Neural cell (in vitro differentiated cells): Measurements from ENCODE around the gene SRF.

Experiments used
- CTCF ChIP-seq: fragments of 450-650 bp; IDR thresholded peaks from 2 replicates; pipeline ENCODE4 v1.5.1; 2014; ENCODE audit warnings: antibody characterized with exemption, mild to moderate bottlenecking, moderate library complexity; ENCODE audit not compliant: poor library complexity, severe bottlenecking
- EP300 ChIP-seq: fragments of 450-650 bp; conservative IDR thresholded peaks from 2 replicates; pipeline ENCODE4 v1.6.1; 2014; ENCODE audit warnings: antibody characterized with exemption, mild to moderate bottlenecking, moderate library complexity; ENCODE audit not compliant: poor library complexity, severe bottlenecking
- EZH2 ChIP-seq: fragments of 200-600, 300-800 bp; shearing (Covaris generic), sonication (generic); IDR thresholded peaks from 2 replicates; pipeline ENCODE4 v1.6.1; 2014; ENCODE audit warnings: antibody characterized with exemption, low read length, borderline replicate concordance, mild to moderate bottlenecking; ENCODE audit not compliant: insufficient read depth, poor library complexity, severe bottlenecking
- MXI1 ChIP-seq: fragments of 450-650 bp; conservative IDR thresholded peaks from 2 replicates; pipeline ENCODE4 v1.6.1; 2014; ENCODE audit warnings: antibody characterized with exemption, mild to moderate bottlenecking; ENCODE audit not compliant: poor library complexity, severe bottlenecking
- POLR2AphosphoS5 ChIP-seq: IDR thresholded peaks from 2 replicates; pipeline ENCODE4 v1.6.1; 2012
- RAD21 ChIP-seq: fragments of 450-650 bp; conservative IDR thresholded peaks from 2 replicates; pipeline ENCODE4 v1.6.1; 2014; ENCODE audit warnings: antibody characterized with exemption, mild to moderate bottlenecking, moderate library complexity
- REST ChIP-seq: IDR thresholded peaks from 2 replicates; pipeline ENCODE4 v1.6.1; 2012; ENCODE audit warnings: borderline replicate concordance
- SMC3 ChIP-seq: fragments of 450-650 bp; conservative IDR thresholded peaks from 2 replicates; pipeline ENCODE4 v1.6.1; 2014; ENCODE audit warnings: antibody characterized with exemption, mild to moderate bottlenecking, moderate library complexity; ENCODE audit not compliant: poor library complexity
- TAF1 ChIP-seq: IDR thresholded peaks from 2 replicates; pipeline ENCODE4 v1.6.1; 2012; ENCODE audit warnings: low read depth

GRCh38 chr6:43144879-43145278 is 26.2 kb upstream of the SRF start:
- no peak for TF ChIP-seq CTCF
- TF ChIP-seq EZH2 = no peak
- TF ChIP-seq SMC3 = no peak
- no peak for TF ChIP-seq POLR2AphosphoS5
- TF ChIP-seq TAF1 = no peak
- no peak for TF ChIP-seq EP300
- TF ChIP-seq RAD21 = no peak
- no peak for TF ChIP-seq REST
- TF ChIP-seq MXI1 = no peak
